ENCODE measurements around the gene HNRNPAB. TPM values are rescaled to one million over a fixed set of nuclear protein-coding genes. Genes with fewer than 3 reads are reported as not detected.

HNRNPAB gene
- 464 and 466 TPM in 2 replicates for total RNA-seq
- long read RNA-seq, partial matches to known transcripts = 9 of 10 reads
- long read RNA-seq, other reads (novel, unspliced or antisense) = 1 of 10 reads

DNA sequence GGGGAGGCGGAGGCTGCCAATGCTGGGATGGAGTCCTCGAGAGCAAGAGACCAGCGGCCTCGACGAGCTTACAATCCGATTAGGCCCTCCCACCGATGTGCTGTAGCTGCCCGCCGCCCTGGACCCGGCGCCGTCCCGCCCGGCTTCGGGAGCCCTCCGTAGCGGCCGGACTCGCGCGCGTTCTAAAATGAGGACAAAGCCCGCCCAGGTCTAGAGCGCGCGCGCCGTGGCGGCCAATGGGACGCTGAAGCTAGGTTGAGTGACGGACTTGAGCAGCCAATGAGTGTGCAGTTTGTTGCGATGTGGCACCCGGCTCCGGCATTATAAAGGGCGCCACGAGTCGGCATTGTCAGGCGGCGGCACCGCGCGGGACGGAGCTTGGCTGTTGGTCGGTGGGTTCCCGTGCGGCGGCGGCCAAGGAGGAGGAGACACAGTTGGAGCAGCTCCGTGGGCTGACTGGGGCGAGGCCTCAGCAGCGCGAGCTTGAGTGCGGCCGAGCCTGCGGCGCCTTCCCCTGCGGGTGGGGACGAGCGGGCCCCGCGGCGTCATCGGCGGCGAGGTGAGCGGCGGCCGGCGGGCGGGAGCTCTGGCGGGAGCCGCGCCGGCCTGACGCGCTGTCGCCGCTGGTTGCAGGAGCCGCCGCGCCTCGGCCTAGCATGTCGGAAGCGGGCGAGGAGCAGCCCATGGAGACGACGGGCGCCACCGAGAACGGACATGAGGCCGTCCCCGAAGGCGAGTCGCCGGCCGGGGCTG is at the start of gene HNRNPAB:
TSS of gene HNRNPAB (plus strand) at position 352 of the 753 bp plus-strand sequence. CDS start at position 657, 305 bp downstream.
- peaks cover 32% of the 10 kb centered on the region for H3K27me3 Mint-ChIP-seq (ENCODE audit: low read depth)
- no peak for TF ChIP-seq CTCF (conservative IDR thresholded peaks at IDR 0.05)
- H3K4me3 Mint-ChIP-seq = peak within 1 kb of the TSS; percentile 100
- H3K36me3 Mint-ChIP-seq (ENCODE audit: low read depth) = peaks cover 43% of the 10 kb centered on the region
- H3K9me3 Mint-ChIP-seq = no peaks in the 10 kb centered on the region
- peak within 1 kb of the TSS; percentile 99 for H3K27ac Mint-ChIP-seq (ENCODE audit: unreplicated experiment)
- peak; percentile 98 for DNase-seq (ENCODE audit: low read depth, low spot score)
- H3K4me1 Mint-ChIP-seq = peaks cover 43% of the 10 kb centered on the region

DNA sequence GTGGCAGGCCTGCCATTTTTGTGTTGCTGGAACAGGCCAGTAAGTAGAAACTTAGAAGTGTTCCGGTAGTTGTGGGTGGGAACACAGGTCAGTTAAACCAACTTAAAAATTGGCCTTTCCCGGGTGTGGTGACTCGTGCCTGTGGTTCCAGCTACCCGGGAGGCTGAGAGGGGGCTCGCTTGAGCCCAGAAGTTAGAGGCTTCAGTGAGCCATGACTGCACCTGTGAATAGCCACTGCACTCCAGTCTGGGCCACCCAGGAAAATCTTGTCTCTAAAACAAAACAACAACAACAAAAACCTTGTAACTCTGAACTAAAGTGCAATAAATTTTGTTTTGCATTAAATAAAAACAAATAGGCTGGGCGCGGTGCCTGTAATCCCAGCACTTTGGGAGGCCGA is 49.3 kb upstream of the HNRNPAB start:
- TF ChIP-seq CTCF (conservative IDR thresholded peaks at IDR 0.05) = no peak
- no peak overlapping the region for H3K27ac Mint-ChIP-seq (ENCODE audit: unreplicated experiment)
- no peak for DNase-seq (ENCODE audit: low read depth, low spot score)
- peaks cover 22% of the 10 kb centered on the region for H3K4me1 Mint-ChIP-seq
- peaks cover 5% of the 10 kb centered on the region for H3K36me3 Mint-ChIP-seq (ENCODE audit: low read depth)
- no peak overlapping the region for H3K4me3 Mint-ChIP-seq
- H3K27me3 Mint-ChIP-seq (ENCODE audit: low read depth) = peaks cover 7% of the 10 kb centered on the region
- no peaks in the 10 kb centered on the region for H3K9me3 Mint-ChIP-seq

GRCh38 chr5:178160176-178160575 is 44.2 kb upstream of the HNRNPAB start:
- Mint-ChIP-seq H3K27me3 (ENCODE audit: low read depth) (peaks cover 22% of the 10 kb centered on the region), H3K4me3 (no peak overlapping the region), H3K9me3 (no peaks in the 10 kb centered on the region), H3K27ac (ENCODE audit: unreplicated experiment) (no peak overlapping the region), H3K4me1 (peaks cover 10% of the 10 kb centered on the region), H3K36me3 (ENCODE audit: low read depth) (no peaks in the 10 kb centered on the region)
- no peak for TF ChIP-seq CTCF (conservative IDR thresholded peaks at IDR 0.05)
- DNase-seq (ENCODE audit: low read depth, low spot score) = no peak

GRCh38 chr5:178162481-178162880 is 41.9 kb upstream of the HNRNPAB start:
- no peak for DNase-seq (ENCODE audit: low read depth, low spot score)
- H3K4me3 Mint-ChIP-seq = no peak overlapping the region
- no peak for TF ChIP-seq CTCF (conservative IDR thresholded peaks at IDR 0.05)
- no peaks in the 10 kb centered on the region for H3K36me3 Mint-ChIP-seq (ENCODE audit: low read depth)
- H3K9me3 Mint-ChIP-seq = no peaks in the 10 kb centered on the region
- H3K27ac Mint-ChIP-seq (ENCODE audit: unreplicated experiment) = no peak overlapping the region
- H3K27me3 Mint-ChIP-seq (ENCODE audit: low read depth) = peaks cover 22% of the 10 kb centered on the region
- H3K4me1 Mint-ChIP-seq = peaks cover 10% of the 10 kb centered on the region

- Mint-ChIP-seq H3K9me3 (no peaks in the 10 kb centered on the region), H3K27ac (ENCODE audit: unreplicated experiment) (no peak overlapping the region), H3K4me3 (peak overlapping the region; percentile 23), H3K36me3 (ENCODE audit: low read depth) (no peaks in the 10 kb centered on the region), H3K27me3 (ENCODE audit: low read depth) (peaks cover 22% of the 10 kb centered on the region), H3K4me1 (peaks cover 10% of the 10 kb centered on the region)
- TF ChIP-seq CTCF (conservative IDR thresholded peaks at IDR 0.05) = peak; percentile 99
- DNase-seq (ENCODE audit: low read depth, low spot score) = peak; percentile 98
Measured at GRCh38 chr5:178163772-178164735, 40.3 kb upstream of the HNRNPAB start.

Data from neural crest cell (in vitro differentiated cells).